CD4-positive, alpha-beta T cell treated with Interleukin-6 at 100 ng/mL for 8 hours (primary cell): ENCODE data around the gene ZDHHC1.

Experiments
- DNase-seq: peaks from one replicate; pipeline ENCODE4 v3.0.0-alpha.2; 2020; ENCODE audit warnings: mixed read lengths, low spot score

ZDHHC1 gene

DNA sequence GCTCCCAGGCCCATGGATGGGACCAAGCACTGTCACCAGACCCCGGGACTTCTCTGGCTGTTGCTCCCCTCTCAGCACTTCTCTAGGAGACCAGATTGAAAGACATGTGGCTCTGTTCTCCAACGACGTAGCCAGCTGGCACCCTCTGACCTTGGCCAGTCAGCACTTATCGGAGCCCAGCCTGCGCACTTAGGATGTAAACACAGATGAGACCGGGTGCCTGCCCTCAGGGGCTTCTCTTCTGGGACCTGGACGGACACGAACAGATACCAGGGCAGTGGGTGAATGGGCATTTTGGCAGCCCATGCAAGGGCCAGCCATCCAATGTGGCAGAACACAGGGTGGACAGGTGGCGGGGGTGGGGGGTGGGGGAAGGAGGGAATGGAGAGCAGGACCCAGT, 6.6 kb downstream of the ZDHHC1 start:
- DNase-seq = no peak

DNA sequence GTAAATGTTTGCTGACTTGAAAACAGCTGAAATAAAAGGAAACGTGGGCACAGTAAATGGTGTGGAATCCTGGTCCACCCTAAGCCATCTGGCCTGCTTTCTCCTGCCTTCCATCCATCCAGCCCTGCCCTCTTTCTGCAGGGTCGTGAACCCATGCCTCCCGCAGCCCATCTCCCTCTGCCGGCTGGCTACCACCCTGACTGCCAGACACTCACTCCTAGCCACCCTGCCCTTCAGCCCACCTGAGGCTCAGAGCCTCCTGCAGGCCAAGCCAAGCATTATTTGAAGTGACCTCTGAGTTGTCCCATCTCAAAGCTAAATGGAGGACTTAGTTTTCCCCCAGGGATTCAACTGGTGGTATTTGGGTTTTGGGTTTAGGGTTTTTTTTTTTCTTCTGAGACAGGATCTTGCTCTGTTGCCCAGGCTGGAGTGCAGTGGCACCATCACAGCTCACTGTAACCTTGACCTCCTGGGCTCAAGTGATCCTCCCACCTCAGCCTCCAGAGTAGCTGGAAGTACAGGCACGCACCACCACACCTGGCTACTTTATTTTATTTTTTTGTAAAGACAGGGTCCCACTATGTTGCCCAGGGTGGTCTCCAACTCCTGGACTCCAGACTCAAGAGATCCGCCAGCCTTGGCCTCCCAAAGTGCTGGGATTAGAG, 8.4 kb downstream of the ZDHHC1 start:
- DNase-seq = no peak

DNA sequence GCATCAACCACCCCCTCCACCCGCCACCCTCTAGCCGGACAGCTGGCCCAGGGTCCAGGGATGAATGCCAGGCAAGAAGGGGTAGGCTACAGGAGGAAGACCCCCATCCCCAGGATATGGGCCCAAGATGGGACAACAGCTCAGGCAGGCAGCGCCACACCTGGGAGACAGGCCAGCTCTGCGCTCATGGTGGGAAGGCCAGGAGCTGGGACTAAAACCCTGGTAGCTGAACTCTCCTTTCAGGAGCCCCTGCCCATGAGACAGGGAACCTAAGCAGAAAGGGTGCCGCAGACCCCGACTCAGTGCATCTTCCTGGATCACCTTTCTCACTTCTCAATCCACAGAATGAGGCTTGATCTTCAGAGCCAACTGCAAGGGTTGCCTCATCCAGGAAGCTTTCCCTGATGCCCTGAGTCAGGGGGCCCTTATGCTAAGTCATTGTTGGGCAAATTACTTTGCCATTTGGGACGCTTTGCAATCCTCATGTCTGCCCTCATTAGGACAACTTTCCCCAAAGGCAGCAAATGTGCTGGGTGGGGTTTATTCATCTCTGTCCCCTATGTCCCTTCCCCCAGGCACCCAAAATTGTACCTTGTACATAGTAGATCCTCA, 9.0 kb downstream of the ZDHHC1 start:
- DNase-seq = no peak

GRCh38 chr16:67406111-67406971, 9.9 kb downstream of the ZDHHC1 start:
- DNase-seq = no peak

DNA sequence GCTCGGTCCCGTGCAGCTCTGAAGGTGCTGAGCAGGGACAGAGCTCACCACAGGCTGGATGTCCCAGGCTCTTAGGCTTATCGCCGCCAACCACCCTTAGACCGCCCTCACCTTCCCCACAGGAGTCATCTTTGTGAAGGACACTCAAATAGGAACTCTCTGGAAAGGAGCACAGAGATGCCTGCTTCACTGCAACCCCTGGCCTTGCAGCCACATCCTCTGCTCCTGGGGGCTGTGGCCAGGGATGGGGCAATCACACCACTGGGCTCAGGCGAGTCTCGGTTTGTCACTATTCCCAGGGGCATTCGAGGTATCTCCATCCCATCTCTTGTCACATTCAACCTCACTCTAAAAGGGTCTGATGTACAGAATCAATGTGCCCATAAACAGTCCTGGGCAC, 10.9 kb downstream of the ZDHHC1 start:
- no peak for DNase-seq

DNA sequence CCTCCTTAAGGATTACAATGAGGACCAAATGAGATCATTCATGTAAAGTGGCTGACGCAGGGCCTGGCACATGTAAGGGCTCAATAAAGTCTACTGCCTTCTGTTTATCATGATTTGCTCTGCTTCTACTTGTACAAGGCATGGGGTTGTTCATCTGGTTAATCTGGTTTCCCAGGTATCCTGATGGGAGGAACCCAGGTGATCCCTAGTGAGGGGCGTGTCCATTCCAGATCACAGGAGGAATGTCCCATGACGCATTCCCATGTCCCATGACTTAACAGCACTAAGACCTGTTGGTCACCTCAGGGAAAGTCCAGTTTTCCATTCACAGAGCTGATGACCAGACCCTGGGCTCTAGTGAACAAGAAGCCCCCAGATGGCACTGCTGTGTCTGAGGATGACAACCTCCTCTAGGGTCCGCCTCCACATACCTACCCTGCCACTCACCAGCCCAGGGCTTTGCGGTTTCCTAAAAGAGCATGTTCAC, 11.5 kb downstream of the ZDHHC1 start:
- DNase-seq = no peak

- no peak for DNase-seq
These were observed 12.2 kb downstream of the ZDHHC1 start for GRCh38 chr16:67403976-67404555.

GRCh38 chr16:67400901-67401300, 15.4 kb downstream of the ZDHHC1 start:
- no peak for DNase-seq

DNA sequence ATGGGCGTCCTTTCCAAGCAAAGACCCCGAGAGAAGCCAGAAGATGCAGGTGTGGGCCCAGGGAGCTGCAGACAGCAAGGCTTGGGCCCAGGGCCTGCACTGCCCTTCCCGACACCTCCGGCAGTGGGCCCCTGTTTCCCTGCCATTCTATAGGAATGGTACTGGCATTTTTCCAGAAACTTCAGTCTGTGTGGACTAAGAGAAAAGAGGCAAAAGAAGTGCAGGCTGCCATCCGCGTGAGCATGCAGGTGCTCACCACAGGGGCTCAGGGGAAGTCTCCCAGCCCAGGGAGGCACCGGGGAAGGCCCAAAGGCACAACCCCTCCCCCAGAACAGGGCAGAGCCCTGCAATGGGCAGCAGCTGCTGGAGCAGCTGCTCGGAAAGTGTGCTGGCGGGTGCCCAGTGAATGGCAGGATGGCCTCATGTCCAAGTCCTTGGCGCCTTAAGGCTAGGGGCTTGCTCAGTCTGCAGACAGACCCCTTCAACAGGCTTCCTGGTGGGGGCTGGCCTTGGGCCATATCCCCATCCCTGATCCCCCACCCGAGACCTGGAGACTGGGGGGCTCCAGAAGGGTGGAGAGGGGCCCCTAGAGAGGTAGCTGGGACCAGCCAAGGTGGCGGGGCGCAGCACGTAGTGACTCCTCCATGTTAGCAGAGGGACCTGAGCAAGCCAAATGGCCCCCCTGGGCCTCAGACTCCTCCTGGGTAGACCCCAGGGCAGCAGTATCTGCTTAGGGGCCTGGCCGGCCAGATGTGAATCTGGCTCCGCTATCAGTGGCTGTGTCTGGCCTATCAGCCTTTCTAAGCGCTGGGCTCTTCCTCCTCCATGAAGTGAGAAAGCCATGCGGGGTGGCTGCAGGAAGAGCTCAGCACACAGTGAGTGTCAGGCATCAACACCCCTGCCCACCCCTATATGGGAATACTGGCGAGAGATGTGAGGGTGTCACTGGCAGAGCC, 16.2 kb downstream of the ZDHHC1 start:
- DNase-seq = no peak

DNA sequence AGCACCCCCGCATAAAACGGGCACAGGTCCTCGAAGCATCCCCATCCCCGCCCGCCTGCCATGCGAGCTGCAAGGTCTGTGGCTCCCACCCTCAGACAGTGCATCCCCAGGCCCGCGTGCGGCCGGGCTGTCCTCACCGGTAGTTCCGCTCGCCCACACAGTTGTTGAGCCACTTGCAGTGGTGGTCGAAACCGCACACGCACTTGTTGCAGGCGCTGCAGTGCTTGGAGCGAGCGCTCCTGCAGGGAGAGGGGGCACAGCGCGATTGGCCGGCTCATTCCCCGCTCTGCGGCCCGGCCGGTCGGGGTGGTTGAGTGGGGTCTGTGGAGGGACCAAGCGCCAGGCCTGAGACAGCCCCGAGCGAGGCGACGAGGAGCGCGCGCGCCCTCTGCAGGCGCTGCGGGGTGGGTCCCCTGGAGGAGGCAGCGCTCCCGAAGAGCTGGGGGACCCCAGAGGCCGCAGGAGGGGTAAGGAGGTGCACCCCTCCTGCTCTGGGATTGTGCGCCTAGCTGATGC, 17.0 kb downstream of the ZDHHC1 start:
- DNase-seq = no peak

DNA sequence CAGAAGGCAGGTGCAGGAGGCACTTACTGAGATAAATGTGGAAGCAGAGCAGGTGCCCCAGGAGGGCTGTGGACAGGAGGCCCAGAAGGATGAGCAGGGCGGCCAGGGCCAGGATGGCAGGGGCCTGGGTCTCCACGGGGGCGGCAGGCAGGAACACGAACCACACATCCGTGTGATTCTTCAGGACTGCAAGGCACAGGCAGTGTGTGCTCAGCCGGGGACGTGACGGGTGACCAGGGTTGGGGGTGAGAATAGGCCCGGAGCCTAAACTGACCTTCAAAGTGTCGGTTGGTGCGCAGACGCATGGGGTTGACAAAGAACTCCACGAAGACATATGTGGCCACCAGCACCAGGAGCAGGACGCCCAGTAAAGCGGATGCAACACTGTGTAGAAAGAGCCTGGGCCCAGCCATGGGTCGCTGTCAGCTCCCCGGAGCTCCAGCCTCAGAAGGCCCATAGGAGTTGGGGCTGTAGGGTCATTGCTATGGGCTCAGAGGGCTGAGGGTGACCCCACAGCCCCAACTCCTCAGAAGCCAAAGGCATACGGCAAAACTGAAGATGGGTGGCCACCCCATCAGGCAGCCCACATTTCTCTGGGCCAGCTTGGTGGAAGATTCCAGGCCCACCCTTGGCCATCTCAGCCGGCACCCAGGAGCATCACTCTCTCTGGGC, 17.6 kb downstream of the ZDHHC1 start:
- no peak for DNase-seq

- no peak for DNase-seq
These were observed 18.3 kb downstream of the ZDHHC1 start for GRCh38 chr16:67397812-67398545.

- DNase-seq = no peak
These were observed 19.1 kb downstream of the ZDHHC1 start for GRCh38 chr16:67397036-67397801.

- DNase-seq = no peak
These were observed 19.9 kb downstream of the ZDHHC1 start for GRCh38 chr16:67396159-67397035.

DNA sequence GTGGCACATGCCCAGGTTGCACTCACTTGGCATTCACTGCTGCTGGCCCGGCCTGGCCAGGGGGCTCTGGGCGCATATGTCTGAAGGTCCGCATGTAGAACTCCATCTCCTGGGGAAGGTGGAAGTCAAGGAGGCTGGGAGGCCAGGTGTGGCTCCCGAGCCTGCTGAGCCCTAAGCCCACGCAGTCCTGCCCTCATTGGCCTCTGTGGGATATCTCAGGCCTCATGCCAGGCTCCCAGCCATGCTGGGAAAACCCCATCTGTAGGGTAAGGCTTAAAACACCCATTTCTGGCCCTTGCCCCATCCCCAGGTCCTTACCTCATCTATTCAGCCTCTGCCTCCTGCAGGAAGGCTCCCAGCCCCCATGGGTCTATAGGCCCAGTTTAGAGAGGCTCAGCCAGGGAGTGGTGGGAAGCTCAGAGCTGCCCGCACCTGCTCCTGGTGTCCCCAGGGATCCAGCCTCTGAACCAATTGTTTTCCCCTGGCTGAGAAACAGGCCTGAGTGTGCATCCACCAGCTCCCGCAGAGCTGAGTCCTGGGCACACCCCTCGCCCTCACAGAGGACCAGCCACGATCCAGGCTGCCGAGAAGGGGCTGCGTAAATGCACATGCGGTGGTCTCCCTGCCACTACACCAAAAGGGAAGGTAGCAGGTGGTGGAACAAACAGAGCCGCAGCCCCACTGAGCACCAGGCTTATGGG, 20.7 kb downstream of the ZDHHC1 start:
- no peak for DNase-seq

- no peak for DNase-seq
These were observed 21.2 kb downstream of the ZDHHC1 start for GRCh38 chr16:67395105-67395457.
